Head of caudate nucleus (tissue), 42 donors: Measurements from ENCODE around the gene RCHY1.
"Not testable (repeated sequence)": the region's sequence is repeated elsewhere in the genome, so short reads cannot be mapped to it uniquely, and the experiment has no call there.

Source experiments
- DNase-seq, 42 donors: peaks; one replicate each; pipeline versions ENCODE4 v3.0.0 to v3.0.0-alpha.2; 2020 to 2021; ENCODE audit warnings: mixed read lengths in 7 of 42
- intact Hi-C: fragments of 100-400 bp; cut with DNase I; formaldehyde crosslinking; loops from one replicate; pipeline ENCODE4 v1.15.0; 2022

Gene RCHY1

GRCh38 chr4:75525086-75525485, 10.9 kb upstream of the RCHY1 start:
- intact Hi-C loops: no loop called here
- no peak for DNase-seq

GRCh38 chr4:75519452-75519851, 5.2 kb upstream of the RCHY1 start:
- DNase-seq, intact Hi-C loops: not testable (repeated sequence)

- intact Hi-C loops: no loop called here
- DNase-seq: no peak
These were observed 1.9 kb upstream of the RCHY1 start for GRCh38 chr4:75516144-75516543.

GRCh38 chr4:75514949-75515612, 878 bp upstream of the RCHY1 start:
- intact Hi-C loops: no loop called here
- DNase-seq: peak in 11 of 42 donors; percentile 6 to 49 (median 19)

GRCh38 chr4:75513526-75514130, 575 bp downstream of the RCHY1 start:
- intact Hi-C loops: no loop called here
- peak in 8 of 42 donors; percentile 5 to 40 (median 10) for DNase-seq

GRCh38 chr4:75512386-75513211, 1.6 kb downstream of the RCHY1 start:
- intact Hi-C loops: no loop called here
- no peak for DNase-seq

GRCh38 chr4:75511841-75512240, 2.4 kb downstream of the RCHY1 start:
- intact Hi-C loops: no loop called here
- no peak for DNase-seq

GRCh38 chr4:75509592-75509991, 4.6 kb downstream of the RCHY1 start:
- intact Hi-C loops, DNase-seq: not testable (repeated sequence)

GRCh38 chr4:75505630-75506029, 8.6 kb downstream of the RCHY1 start:
- no peak for DNase-seq
- intact Hi-C loops: no loop called here

GRCh38 chr4:75502671-75503070, 11.5 kb downstream of the RCHY1 start:
- intact Hi-C loops: no loop called here
- no peak for DNase-seq

- intact Hi-C loops: no loop called here
- no peak for DNase-seq
These were observed 14.3 kb downstream of the RCHY1 start for GRCh38 chr4:75499900-75500299.

- DNase-seq: no peak
- intact Hi-C loops: no loop called here
These were observed 16.2 kb downstream of the RCHY1 start for GRCh38 chr4:75498041-75498440.

- no peak for DNase-seq
- intact Hi-C loops: no loop called here
These were observed 17.1 kb downstream of the RCHY1 start for GRCh38 chr4:75497133-75497532.

GRCh38 chr4:75496406-75496805, 17.8 kb downstream of the RCHY1 start:
- intact Hi-C loops: no loop called here
- DNase-seq: no peak

GRCh38 chr4:75495476-75495875, 18.7 kb downstream of the RCHY1 start:
- no peak for DNase-seq
- intact Hi-C loops: no loop called here

GRCh38 chr4:75494563-75494962, 19.6 kb downstream of the RCHY1 start:
- intact Hi-C loops: loop anchor here (5.0 kb wide), 1 partner anchor 562 kb away; the partner anchor contains the start of gene PARM1
- no peak for DNase-seq

GRCh38 chr4:75490155-75490554, 24.0 kb downstream of the RCHY1 start:
- intact Hi-C loops: loop anchor here (5.0 kb wide), 1 partner anchor 558 kb away; the partner anchor contains the start of gene PARM1
- DNase-seq: no peak

- DNase-seq: peak in 16 of 42 donors; percentile 4 to 45 (median 18)
- intact Hi-C loops: no loop called here
These were observed 30.0 kb downstream of the RCHY1 start for GRCh38 chr4:75484190-75484589.

GRCh38 chr4:75477201-75477600, 37.0 kb downstream of the RCHY1 start:
- no peak for DNase-seq
- intact Hi-C loops: no loop called here

- intact Hi-C loops: no loop called here
- no peak for DNase-seq
These were observed 43.5 kb downstream of the RCHY1 start for GRCh38 chr4:75470738-75471137.
